Measurements from ENCODE around the gene JAZF1.

DNA sequence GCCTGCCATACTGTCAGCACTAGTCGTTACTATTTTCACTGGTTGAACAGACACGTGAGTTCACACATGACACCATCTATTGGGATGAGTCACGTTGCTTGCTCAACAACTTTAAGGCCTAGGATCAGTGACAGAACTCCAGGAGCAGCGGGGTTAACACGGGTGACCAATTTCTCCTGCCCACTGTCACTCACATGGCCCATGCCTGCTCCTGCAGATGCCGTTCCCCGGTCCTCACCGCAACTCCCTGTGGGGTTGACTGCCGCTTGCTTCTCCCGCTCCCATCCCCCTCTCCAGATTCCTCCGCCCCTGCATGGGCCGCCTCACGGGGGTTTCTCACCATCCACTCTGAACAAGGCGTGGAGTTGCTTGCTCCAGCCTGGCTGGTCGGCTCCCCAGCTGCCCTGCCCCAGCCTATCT, 312.5 kb downstream of the JAZF1 start:
- TF ChIP-seq POLR2AphosphoS5 (IDR thresholded peaks at IDR 0.05) (no peak), CTCF (IDR thresholded peaks at IDR 0.05) (no peak), EP300 (IDR thresholded peaks at IDR 0.05) (no peak), POLR2A (IDR thresholded peaks at IDR 0.05; ENCODE audit: low read depth) (no peak)
